Measurements from ENCODE around the gene LURAP1L. TPM values are rescaled to one million over a fixed set of nuclear protein-coding genes. Genes with fewer than 3 reads are reported as not detected.
"Not testable (repeated sequence)": the region's sequence is repeated elsewhere in the genome, so short reads cannot be mapped to it uniquely, and the experiment has no call there.

LURAP1L gene
- total RNA-seq, 1 donor from 2014 or later = 3.3 TPM

DNA sequence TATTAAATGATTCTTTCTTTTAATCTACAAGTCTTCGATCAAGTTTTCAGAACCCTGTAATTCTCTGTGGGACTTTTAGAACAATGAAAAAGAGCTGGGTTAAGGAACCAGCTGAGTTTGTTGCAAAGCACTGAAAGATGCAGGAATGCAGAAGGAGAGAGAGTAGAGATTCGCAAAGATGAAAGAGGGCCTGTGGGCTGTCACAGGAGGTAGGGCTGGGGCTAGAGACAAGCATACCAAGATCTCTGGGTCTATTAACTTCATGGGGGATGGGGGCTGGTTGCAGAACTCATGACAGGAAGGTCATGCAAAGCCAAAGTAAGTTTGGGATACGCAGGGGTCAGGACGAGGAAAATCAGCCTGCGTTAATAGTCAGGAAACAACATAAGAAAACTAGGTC lies 81.8 kb downstream of the LURAP1L start:
- no peak for DNase-seq (ENCODE audit: low read depth, low spot score)

DNA sequence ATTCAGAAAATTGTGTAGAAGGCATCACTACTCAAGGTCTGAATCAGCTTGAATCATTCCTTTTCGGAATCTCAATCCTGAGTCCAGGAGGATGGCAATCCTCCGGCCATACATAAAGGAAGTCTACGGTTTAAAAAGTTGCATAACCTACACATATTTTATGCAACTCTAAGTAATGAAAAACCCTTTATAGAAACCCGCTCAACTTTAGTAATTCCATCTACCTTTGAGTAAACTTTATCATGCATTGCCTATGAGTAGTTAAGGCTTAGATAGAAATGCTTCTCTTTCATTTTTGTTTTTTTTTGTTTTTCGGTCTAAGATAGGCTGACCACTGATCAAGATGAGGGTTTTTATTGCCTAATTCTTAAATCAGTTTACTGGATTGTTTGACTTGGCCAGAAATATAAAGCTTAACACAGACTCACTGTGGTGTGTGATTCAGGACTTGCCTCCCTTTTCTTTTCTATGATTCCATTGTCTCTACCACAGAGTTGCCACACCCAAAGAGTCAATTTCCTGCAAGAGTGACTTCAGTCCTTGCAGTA lies 85.0 kb downstream of the LURAP1L start:
- peak; percentile 4 for DNase-seq (ENCODE audit: low read depth, low spot score)

DNA sequence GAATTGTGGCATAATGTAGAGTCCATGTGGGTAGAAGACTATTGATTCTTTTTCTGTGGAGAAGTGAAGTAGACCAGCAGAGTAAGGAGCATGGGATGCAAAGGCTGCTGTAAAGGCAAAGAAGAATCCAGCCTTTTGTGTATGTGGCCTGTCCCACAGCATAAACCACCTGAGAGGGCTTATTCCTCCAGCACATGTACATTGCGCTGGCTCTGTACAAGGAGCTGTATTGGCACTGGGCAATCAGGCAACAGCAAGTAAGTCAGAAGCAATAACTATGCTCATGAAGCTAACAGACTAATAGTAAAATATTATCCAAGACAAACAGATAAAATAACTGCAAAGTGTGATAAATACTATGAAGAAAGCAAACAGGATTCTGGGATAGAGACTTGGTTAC lies 86.2 kb downstream of the LURAP1L start:
- DNase-seq (ENCODE audit: low read depth, low spot score) = no peak

DNA sequence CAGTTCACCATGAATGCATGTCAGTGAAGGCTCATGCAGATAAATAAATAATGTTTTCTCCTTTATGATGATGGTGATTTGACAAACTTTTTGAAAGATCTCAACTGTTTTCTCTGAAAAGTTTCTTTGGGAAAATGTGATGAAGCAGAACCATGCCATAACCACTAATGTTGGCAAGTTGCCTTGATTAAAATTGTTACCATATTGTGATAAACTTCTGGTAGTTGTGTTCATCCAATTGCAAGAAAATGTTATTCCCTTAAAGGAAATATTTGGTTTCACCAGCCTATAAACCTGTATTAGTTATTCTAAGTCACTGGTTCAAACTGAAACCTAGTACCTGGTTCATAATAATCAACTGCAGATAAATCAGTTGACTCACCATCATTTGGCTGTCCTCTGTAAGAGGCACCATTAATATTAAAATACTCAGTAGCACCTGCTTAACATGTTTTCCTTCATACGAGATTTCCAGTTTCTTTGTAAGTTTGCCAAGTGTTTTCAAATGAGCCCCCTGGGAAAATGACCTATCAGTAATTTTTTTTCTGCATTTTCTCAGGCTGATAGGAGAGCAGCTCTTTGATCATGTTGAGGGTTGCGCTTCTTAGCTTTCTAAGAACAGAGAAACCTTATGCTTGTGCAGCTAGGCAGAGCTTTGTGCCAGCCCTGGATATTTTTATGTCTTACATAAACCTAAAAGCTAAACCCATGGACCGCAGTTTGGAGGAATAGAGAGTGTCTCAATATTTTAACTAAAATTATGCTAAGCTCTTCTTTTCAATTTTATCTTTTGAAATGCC lies 88.0 kb downstream of the LURAP1L start:
- no peak for DNase-seq (ENCODE audit: low read depth, low spot score)

DNA sequence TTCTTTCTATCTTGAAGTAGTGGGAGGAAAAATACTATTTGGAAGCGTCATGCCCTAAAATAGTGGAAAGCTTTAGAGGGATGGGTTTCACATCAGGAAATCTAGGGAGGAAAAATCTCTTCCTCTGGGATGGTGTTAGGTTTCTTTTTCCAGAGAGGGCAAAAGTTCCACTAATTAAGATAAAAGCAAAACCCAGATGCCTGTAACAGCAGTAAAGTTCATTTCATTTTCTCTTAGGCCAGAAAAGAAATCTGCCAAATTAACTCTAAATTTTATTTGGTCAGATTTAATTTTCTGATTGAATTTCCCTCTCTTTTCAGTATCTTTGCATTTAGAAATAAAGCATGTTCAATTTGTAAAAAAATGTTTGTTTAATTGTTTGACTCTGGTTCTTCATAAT lies 88.8 kb downstream of the LURAP1L start:
- DNase-seq (ENCODE audit: low read depth, low spot score) = no peak

DNA sequence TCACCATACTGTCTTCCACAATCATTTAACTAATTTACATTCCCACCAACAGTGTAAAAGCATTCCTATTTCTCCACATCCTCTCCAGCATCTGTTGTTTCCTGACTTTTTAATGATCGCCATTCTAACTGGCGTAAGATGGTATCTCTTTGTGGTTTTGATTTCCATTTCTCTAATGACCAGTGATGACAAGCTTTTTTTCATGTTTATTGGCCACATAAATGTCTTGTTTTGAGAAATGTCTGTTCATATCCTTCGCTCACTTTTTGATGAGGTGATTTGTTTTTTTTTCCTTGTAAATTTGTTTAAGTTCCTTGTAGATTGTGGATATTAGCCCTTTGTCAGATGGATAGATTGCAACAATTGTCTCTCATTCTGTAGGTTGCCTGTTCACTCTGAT lies 90.6 kb downstream of the LURAP1L start:
- DNase-seq (ENCODE audit: low read depth, low spot score) = not testable (repeated sequence)

Other genes starting within 250 kb of the LURAP1L start
- 0.26 and 0.28 TPM in 2 replicates for gene TYRP1, start 81.6 kb upstream of the LURAP1L start, total RNA-seq

Measured in pulmonary artery endothelial cell (primary cell).